Endothelial cell of umbilical vein (primary cell): ENCODE measurements around the gene EEFSEC. TPM values are rescaled to one million over a fixed set of nuclear protein-coding genes. Genes with fewer than 3 reads are reported as not detected.

Experiments
- BruUV-seq: library from RNA; stranded (reverse); fragments of 400-500 nt; replicated peaks from 2 replicates; lab custom pipeline; 2021; lab: Mats Ljungman, UMichigan
- CTCF ChIA-PET: fragments of 300-600, 350-600 bp; sonication (Branson Sonifier 250); formaldehyde crosslinking; loops from one replicate; lab custom pipeline; 2021; ENCODE audit warnings: antibody characterized with exemption, inconsistent platforms; lab: Charles Lee
- POLR2A ChIA-PET: fragments of 300-600, 350-600 bp; sonication (Branson Sonifier 250); formaldehyde crosslinking; loops from one replicate; lab custom pipeline; 2021; ENCODE audit warnings: antibody characterized with exemption, inconsistent platforms; lab: Charles Lee
- DNase-seq: peaks from one replicate; pipeline ENCODE4 v3.0.0-alpha.2; 2011; ENCODE audit warnings: low read depth, low spot score
- FAIRE-seq: peaks from 2 replicates; lab custom pipeline; 2011; peaks lifted over from hg19 to GRCh38; lab: Jason Lieb, UNC
- H2AFZ ChIP-seq: 2 replicates; pipeline ENCODE4 v1.6.0; 2012; ENCODE audit warnings: low read depth, low read length, control low read depth, inconsistent platforms
- H3K27ac ChIP-seq: 2 replicates; pipeline ENCODE4 v1.5.1; 2011; ENCODE audit warnings: low read depth, mild to moderate bottlenecking, control low read depth, low read length, moderate library complexity; ENCODE audit not compliant: insufficient read depth
- H3K27me3 ChIP-seq, 2 experiments: 2 replicates each; pipeline versions ENCODE4 v1.6.0 to v1.6.1; 2011; ENCODE audit warnings: low read length in 2 of 2, mixed read lengths in 1 of 2; ENCODE audit not compliant: control insufficient read depth in 2 of 2, insufficient read depth in 2 of 2
- H3K36me3 ChIP-seq, 2 experiments: 2 replicates in 1 of 2; 3 replicates in 1 of 2; pipeline ENCODE4 v1.5.1; 2011; ENCODE audit warnings: low read length in 2 of 2, mild to moderate bottlenecking in 1 of 2, moderate library complexity in 1 of 2; ENCODE audit not compliant: control insufficient read depth in 2 of 2, insufficient read depth in 2 of 2; ENCODE audit errors: extremely low read depth in 1 of 2
- H3K4me1 ChIP-seq: 3 replicates; pipeline ENCODE4 v1.5.1; 2011; ENCODE audit warnings: mild to moderate bottlenecking, low read length; ENCODE audit not compliant: control insufficient read depth, insufficient read depth; ENCODE audit errors: extremely low read depth
- H3K4me2 ChIP-seq: 2 replicates; pipeline ENCODE4 v1.6.1; 2011; ENCODE audit warnings: low read length, control low read depth, mixed read lengths; ENCODE audit not compliant: insufficient read depth
- H3K4me3 ChIP-seq, 3 experiments: fragments of 200-600 bp in 1 of 3; sonication (generic), shearing (Covaris generic) in 1 of 3; replicated peaks in 1 of 3; 2 replicates each; pipeline ENCODE4 v1.5.1; 2011 to 2016; ENCODE audit warnings: control low read depth in 3 of 3, low read length in 3 of 3, mild to moderate bottlenecking in 2 of 3, inconsistent platforms in 1 of 3, low read depth in 1 of 3, moderate library complexity in 1 of 3; ENCODE audit not compliant: insufficient read depth in 1 of 3
- H3K79me2 ChIP-seq: 2 replicates; pipeline ENCODE4 v1.6.0; 2012; ENCODE audit warnings: low read length, inconsistent platforms; ENCODE audit not compliant: control insufficient read depth, insufficient read depth
- H3K9ac ChIP-seq: replicated peaks from 2 replicates; pipeline ENCODE3; 2011; ENCODE audit warnings: low read length, control low read depth; ENCODE audit not compliant: insufficient read depth; ENCODE audit errors: extremely low read depth
- H3K9me1 ChIP-seq: replicated peaks from 3 replicates; pipeline ENCODE4 v1.6.0; 2011; ENCODE audit warnings: mild to moderate bottlenecking, low read length; ENCODE audit not compliant: control insufficient read depth, insufficient read depth; ENCODE audit errors: extremely low read depth
- H3K9me3 ChIP-seq: replicated peaks from 2 replicates; pipeline ENCODE4 v1.5.1; 2012; ENCODE audit warnings: low read length, inconsistent platforms; ENCODE audit not compliant: control insufficient read depth, insufficient read depth
- H4K20me1 ChIP-seq: replicated peaks from 2 replicates; pipeline ENCODE3; 2011; ENCODE audit warnings: mild to moderate bottlenecking, low read length; ENCODE audit not compliant: control insufficient read depth, insufficient read depth; ENCODE audit errors: extremely low read depth
- EZH2 ChIP-seq: IDR thresholded peaks from 2 replicates; pipeline ENCODE4 v1.6.1; 2012; ENCODE audit warnings: borderline replicate concordance, low read depth, mild to moderate bottlenecking, moderate library complexity, low read length, inconsistent platforms; ENCODE audit not compliant: severe bottlenecking
- FOS ChIP-seq: IDR thresholded peaks from 2 replicates; pipeline ENCODE4 v1.6.1; 2011; ENCODE audit warnings: mild to moderate bottlenecking, low read length, moderate library complexity, borderline replicate concordance; ENCODE audit not compliant: insufficient read depth
- GATA2 ChIP-seq: IDR thresholded peaks from 2 replicates; pipeline ENCODE4 v1.7.0; 2011; ENCODE audit warnings: low read depth, mild to moderate bottlenecking, moderate library complexity, mixed read lengths, low read length; ENCODE audit not compliant: insufficient read length, insufficient read depth
- JUN ChIP-seq: IDR thresholded peaks from 2 replicates; pipeline ENCODE4 v1.6.1; 2011; ENCODE audit warnings: borderline replicate concordance, low read depth; ENCODE audit not compliant: insufficient read length, insufficient read depth
- MYC ChIP-seq: IDR thresholded peaks from one replicate; pipeline ENCODE4 v1.6.1; 2011; ENCODE audit warnings: mild to moderate bottlenecking, low read depth, low read length
- POLR2A ChIP-seq: IDR thresholded peaks from 2 replicates; pipeline ENCODE4 v1.6.1; 2012; ENCODE audit warnings: low read depth, mild to moderate bottlenecking, control low read depth, low read length
- POLR2AphosphoS5 ChIP-seq: IDR thresholded peaks from 2 replicates; pipeline ENCODE4 v1.6.1; 2012; ENCODE audit warnings: low read depth, mild to moderate bottlenecking, control low read depth, low read length, moderate library complexity; ENCODE audit not compliant: insufficient read depth
- dilution Hi-C: fragments of 300-500 bp; cut with MboI; formaldehyde crosslinking; loops from one replicate; pipeline ENCODE4 v1.15.0; 2019; ENCODE audit warnings: low sequenced_read_pairs; ENCODE audit not compliant: extremely low pct_ligation_motif_present
- intact Hi-C: fragments of 100-400 bp; cut with micrococcal nuclease; formaldehyde crosslinking; loops from one replicate; pipeline ENCODE4 v1.10.0; 2022
- polyA plus RNA-seq, 4 experiments: library from polyadenylated mRNA; depleted of rRNA in 3 of 4; stranded (reverse) in 3 of 4; unstranded in 1 of 4; fragments of >200 nt; gene quantifications; 2 replicates each; pipeline versions ENCODE4 v1.2.1 to v1.2.3, GENCODE V29; 2011 to 2012; ENCODE audit warnings: missing spikeins in 1 of 4
- total RNA-seq: library from RNA; stranded (reverse); gene quantifications from 2 replicates; pipeline ENCODE4 v1.2.3, GENCODE V29; 2021
- TF ChIP-seq, protein P1 (sequence below): IDR thresholded peaks from 2 replicates; pipeline ENCODE4 v1.6.1; 2011; ENCODE audit not compliant: insufficient read depth, insufficient read length
- TF ChIP-seq, protein P2 (sequence below), 2 donors: IDR thresholded peaks; 1 replicate in 1 of 2; 2 replicates in 1 of 2; pipeline ENCODE4 v1.5.1; 2011; ENCODE audit warnings: low read length in 2 of 2, mild to moderate bottlenecking in 2 of 2, moderate library complexity in 2 of 2, control low read depth in 1 of 2, inconsistent platforms in 1 of 2, low read depth in 1 of 2; ENCODE audit not compliant: insufficient read depth in 1 of 2; ENCODE audit errors: extremely low read depth in 1 of 2

EEFSEC gene
- total and polyA plus RNA-seq, 2 donors (not counting 3 experiments of a cell fraction or from before 2014, with no cell fraction given): 13.1 to 14.5 TPM

DNA sequence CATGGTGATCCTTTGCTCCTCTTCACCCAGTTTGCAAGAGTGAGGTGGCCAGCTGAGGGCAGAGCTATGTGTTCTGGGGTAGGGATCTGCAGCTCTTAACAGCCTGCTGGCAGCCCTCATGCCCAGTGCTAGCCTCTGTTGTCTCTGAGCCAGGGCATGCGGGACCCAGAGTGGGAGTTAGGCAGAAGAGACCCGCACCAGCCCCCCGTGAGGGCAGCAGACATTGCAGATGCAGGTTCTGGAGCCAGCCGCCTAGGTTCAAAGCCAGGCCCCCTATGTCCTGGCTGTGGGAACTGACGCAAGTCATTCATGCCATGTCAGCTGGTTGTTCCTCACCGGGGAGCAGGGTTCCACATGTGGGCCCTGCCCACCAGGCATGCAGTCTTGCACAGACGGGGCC is 238.7 kb downstream of the EEFSEC start:
- Histone ChIP-seq H3K27ac (no peak overlapping the region), H3K9me3 (no peaks in the 10 kb centered on the region), H3K79me2 (no peaks in the 10 kb centered on the region), H3K9me1 (no peaks in the 10 kb centered on the region), H4K20me1 (no peaks in the 10 kb centered on the region), H2AFZ (no peak overlapping the region), H3K9ac (no peak overlapping the region), H3K36me3 (no peaks in the 10 kb centered on the region), H3K27me3 (no peaks in the 10 kb centered on the region), H3K4me3 (no peak overlapping the region), H3K4me1 (peaks cover 6% of the 10 kb centered on the region), H3K4me2 (no peak overlapping the region)
- no TSS peak for BruUV-seq
- intact Hi-C loops (no loop called here), dilution Hi-C loops (no loop called here)
- DNase-seq (no peak), FAIRE-seq (no peak)
- TF ChIP-seq POLR2A: no peak
- no peak for TF ChIP-seq POLR2AphosphoS5
- TF ChIP-seq, protein P1, sequence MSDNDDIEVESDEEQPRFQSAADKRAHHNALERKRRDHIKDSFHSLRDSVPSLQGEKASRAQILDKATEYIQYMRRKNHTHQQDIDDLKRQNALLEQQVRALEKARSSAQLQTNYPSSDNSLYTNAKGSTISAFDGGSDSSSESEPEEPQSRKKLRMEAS: no peak
- TF ChIP-seq, protein P2, sequence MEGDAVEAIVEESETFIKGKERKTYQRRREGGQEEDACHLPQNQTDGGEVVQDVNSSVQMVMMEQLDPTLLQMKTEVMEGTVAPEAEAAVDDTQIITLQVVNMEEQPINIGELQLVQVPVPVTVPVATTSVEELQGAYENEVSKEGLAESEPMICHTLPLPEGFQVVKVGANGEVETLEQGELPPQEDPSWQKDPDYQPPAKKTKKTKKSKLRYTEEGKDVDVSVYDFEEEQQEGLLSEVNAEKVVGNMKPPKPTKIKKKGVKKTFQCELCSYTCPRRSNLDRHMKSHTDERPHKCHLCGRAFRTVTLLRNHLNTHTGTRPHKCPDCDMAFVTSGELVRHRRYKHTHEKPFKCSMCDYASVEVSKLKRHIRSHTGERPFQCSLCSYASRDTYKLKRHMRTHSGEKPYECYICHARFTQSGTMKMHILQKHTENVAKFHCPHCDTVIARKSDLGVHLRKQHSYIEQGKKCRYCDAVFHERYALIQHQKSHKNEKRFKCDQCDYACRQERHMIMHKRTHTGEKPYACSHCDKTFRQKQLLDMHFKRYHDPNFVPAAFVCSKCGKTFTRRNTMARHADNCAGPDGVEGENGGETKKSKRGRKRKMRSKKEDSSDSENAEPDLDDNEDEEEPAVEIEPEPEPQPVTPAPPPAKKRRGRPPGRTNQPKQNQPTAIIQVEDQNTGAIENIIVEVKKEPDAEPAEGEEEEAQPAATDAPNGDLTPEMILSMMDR (IDR thresholded peaks at IDR 0.05; ENCODE audit: extremely low read depth in 1 of 2, insufficient read depth in 1 of 2, low read depth in 1 of 2, low read length in 2 of 2): no peak
- no peak for TF ChIP-seq GATA2
- TF ChIP-seq EZH2: no peak
- no peak for TF ChIP-seq MYC
- TF ChIP-seq FOS: no peak
- TF ChIP-seq JUN: no peak
- ChIA-PET POLR2A (no interaction called here), CTCF (interaction anchor here (1.1 kb wide), 2 partner anchors 19 to 70 kb away, joined by 3 read pairs; no protein-coding TSS in a partner anchor)
